ENCODE data around the gene RTN3. TPM values are rescaled to one million over a fixed set of nuclear protein-coding genes. Genes with fewer than 3 reads are reported as not detected.

RTN3 gene
- total RNA-seq, 1 donor from 2014 or later: 279 TPM

DNA sequence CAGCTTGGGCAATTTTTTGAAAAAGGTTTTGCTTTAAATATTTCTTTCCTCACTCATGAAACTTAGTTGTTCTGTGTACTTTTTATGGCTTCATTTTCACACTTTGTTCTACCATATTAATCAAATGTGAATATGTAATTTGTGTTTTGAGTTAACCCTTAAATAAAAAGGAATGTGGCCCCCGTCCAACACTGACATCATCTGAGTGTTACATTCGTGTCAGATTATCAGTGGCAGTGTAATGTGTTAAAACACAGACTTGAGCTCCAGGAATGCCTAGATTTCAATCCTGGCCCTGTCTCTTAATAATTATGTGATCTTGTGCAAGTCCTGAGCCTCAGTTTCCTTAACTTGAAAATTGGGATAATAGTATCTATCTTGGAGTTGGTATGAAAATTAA is 5.6 kb downstream of the RTN3 start:
- Mint-ChIP-seq H3K4me3 (no peak overlapping the region), H3K27me3 (ENCODE audit: insufficient read depth, low read depth) (no peaks in the 10 kb centered on the region), H3K4me1 (peaks cover 24% of the 10 kb centered on the region), H3K9me3 (no peaks in the 10 kb centered on the region), H3K27ac (no peak overlapping the region), H3K36me3 (peaks cover 9% of the 10 kb centered on the region)
- peaks cover 79% of the 10 kb centered on the region for H4K20me1 ChIP-seq (ENCODE audit: low read depth)
- no peaks in the 10 kb centered on the region for H3K36me3 ChIP-seq
- no peak overlapping the region for H3K9ac ChIP-seq
- TF ChIP-seq, protein P1, sequence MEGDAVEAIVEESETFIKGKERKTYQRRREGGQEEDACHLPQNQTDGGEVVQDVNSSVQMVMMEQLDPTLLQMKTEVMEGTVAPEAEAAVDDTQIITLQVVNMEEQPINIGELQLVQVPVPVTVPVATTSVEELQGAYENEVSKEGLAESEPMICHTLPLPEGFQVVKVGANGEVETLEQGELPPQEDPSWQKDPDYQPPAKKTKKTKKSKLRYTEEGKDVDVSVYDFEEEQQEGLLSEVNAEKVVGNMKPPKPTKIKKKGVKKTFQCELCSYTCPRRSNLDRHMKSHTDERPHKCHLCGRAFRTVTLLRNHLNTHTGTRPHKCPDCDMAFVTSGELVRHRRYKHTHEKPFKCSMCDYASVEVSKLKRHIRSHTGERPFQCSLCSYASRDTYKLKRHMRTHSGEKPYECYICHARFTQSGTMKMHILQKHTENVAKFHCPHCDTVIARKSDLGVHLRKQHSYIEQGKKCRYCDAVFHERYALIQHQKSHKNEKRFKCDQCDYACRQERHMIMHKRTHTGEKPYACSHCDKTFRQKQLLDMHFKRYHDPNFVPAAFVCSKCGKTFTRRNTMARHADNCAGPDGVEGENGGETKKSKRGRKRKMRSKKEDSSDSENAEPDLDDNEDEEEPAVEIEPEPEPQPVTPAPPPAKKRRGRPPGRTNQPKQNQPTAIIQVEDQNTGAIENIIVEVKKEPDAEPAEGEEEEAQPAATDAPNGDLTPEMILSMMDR (IDR thresholded peaks at IDR 0.05): no peak
- TF ChIP-seq EZH2 (IDR thresholded peaks at IDR 0.05) (no peak), EZH2phosphoT487 (IDR thresholded peaks at IDR 0.05) (no peak)
- H3K79me2 ChIP-seq (ENCODE audit: low read depth): peaks cover 100% of the 10 kb centered on the region
- peaks cover 26% of the 10 kb centered on the region for H3F3A ChIP-seq (ENCODE audit: low read depth)
- H3K27ac ChIP-seq: no peak overlapping the region
- H3K27me3 ChIP-seq: no peaks in the 10 kb centered on the region
- DNase-seq (ENCODE audit: low spot score): no peak
- no peak overlapping the region for H3K4me3 ChIP-seq
- H3K4me1 ChIP-seq: peaks cover 13% of the 10 kb centered on the region
- H2AFZ ChIP-seq (replicated peaks): no peak overlapping the region
- H3K4me2 ChIP-seq: no peak overlapping the region
- no peaks in the 10 kb centered on the region for H3K9me3 ChIP-seq (ENCODE audit: low read depth)

DNA sequence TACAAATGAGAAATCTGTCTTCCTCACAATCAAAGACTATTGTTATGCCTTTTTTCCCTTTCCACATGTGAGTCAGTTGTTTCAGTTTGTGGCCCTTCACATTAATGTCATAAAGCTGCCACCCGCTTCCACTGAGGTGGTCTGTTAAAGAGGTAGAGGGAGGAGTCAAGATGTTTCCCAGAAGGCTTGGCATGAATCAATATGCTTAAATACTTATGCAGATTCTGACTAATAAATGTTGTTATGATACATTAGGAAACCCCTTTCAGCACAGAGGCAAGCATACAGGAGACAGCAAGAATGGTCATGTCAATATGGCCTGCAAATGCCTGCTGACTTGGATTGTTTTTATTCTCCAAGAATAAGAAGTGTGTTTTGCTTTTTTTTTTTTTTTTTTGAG is 6.5 kb downstream of the RTN3 start:
- Histone ChIP-seq H2AFZ (replicated peaks) (no peak overlapping the region), H4K20me1 (ENCODE audit: low read depth) (peaks cover 87% of the 10 kb centered on the region), H3K27ac (no peak overlapping the region), H3K27me3 (no peaks in the 10 kb centered on the region), H3K4me3 (no peak overlapping the region), H3F3A (ENCODE audit: low read depth) (peaks cover 17% of the 10 kb centered on the region), H3K4me2 (no peak overlapping the region), H3K79me2 (ENCODE audit: low read depth) (peaks cover 100% of the 10 kb centered on the region), H3K9ac (no peak overlapping the region), H3K4me1 (peaks cover 13% of the 10 kb centered on the region), H3K9me3 (ENCODE audit: low read depth) (no peaks in the 10 kb centered on the region), H3K36me3 (no peaks in the 10 kb centered on the region)
- DNase-seq (ENCODE audit: low spot score): no peak
- Mint-ChIP-seq H3K36me3 (peaks cover 9% of the 10 kb centered on the region), H3K27me3 (ENCODE audit: insufficient read depth, low read depth) (peaks cover under 1% of the 10 kb centered on the region), H3K27ac (no peak overlapping the region), H3K4me3 (no peak overlapping the region), H3K4me1 (peaks cover 21% of the 10 kb centered on the region), H3K9me3 (no peaks in the 10 kb centered on the region)
- TF ChIP-seq EZH2phosphoT487 (IDR thresholded peaks at IDR 0.05) (no peak), EZH2 (IDR thresholded peaks at IDR 0.05) (no peak)
- TF ChIP-seq, protein P1 (IDR thresholded peaks at IDR 0.05): no peak

DNA sequence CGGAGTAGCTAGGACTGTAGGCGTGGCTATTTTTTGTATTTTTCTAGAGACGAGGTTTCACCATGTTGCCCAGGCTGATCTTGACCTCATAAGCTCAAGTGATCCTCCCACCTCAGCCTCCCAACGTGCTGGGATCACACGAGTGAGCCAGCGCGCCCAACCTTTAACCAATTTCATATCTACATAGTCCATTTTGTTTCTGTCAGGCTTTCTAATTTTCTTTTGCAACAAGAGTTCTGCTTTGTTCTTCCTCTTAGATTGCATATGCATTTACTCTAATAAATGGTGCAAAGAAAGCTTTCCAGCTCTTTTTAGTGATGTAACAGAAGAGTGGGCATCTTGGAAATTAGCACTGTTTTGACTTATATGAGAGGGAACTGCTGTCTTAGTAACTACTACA is 13.3 kb downstream of the RTN3 start:
- no peak overlapping the region for H3K9ac ChIP-seq
- H4K20me1 ChIP-seq (ENCODE audit: low read depth): peaks cover 94% of the 10 kb centered on the region
- H3K79me2 ChIP-seq (ENCODE audit: low read depth): peaks cover 100% of the 10 kb centered on the region

More for the DNA sequence above, 13.3 kb downstream of the RTN3 start:
- Histone ChIP-seq H3K9me3 (ENCODE audit: low read depth) (no peaks in the 10 kb centered on the region), H3K4me3 (no peak overlapping the region), H3K27me3 (no peaks in the 10 kb centered on the region), H3K4me2 (no peak overlapping the region), H3K27ac (no peak overlapping the region), H2AFZ (replicated peaks) (no peak overlapping the region), H3F3A (ENCODE audit: low read depth) (peaks cover 4% of the 10 kb centered on the region), H3K4me1 (peaks cover 11% of the 10 kb centered on the region), H3K36me3 (no peaks in the 10 kb centered on the region)
- no peak for TF ChIP-seq EZH2 (IDR thresholded peaks at IDR 0.05)
- TF ChIP-seq, protein P1 (IDR thresholded peaks at IDR 0.05): no peak
- TF ChIP-seq EZH2phosphoT487 (IDR thresholded peaks at IDR 0.05): no peak
- H3K4me1 Mint-ChIP-seq: peaks cover 14% of the 10 kb centered on the region
- DNase-seq (ENCODE audit: low spot score): no peak
- no peak overlapping the region for H3K27ac Mint-ChIP-seq
- H3K27me3 Mint-ChIP-seq (ENCODE audit: insufficient read depth, low read depth): peaks cover 2% of the 10 kb centered on the region
- no peaks in the 10 kb centered on the region for H3K9me3 Mint-ChIP-seq
- H3K4me3 Mint-ChIP-seq: no peak overlapping the region
- H3K36me3 Mint-ChIP-seq: peaks cover 10% of the 10 kb centered on the region

Measured in neural progenitor cell (in vitro differentiated cells).